ENCODE measurements around the gene YWHAE.
"Not testable (repeated sequence)": the region's sequence is repeated elsewhere in the genome, so short reads cannot be mapped to it uniquely, and the experiment has no call there.

The YWHAE gene

GRCh38 chr17:1414001-1414574 lies 14.1 kb upstream of the YWHAE start:
- no peaks in the 10 kb centered on the region for H3K9me3 ChIP-seq
- H3K27me3 ChIP-seq, result no peaks in the 10 kb centered on the region
- H3K4me3 ChIP-seq, result no peak overlapping the region

GRCh38 chr17:1413281-1413791 lies 13.3 kb upstream of the YWHAE start:
- no peak overlapping the region for H3K4me2 ChIP-seq
- H3K27me3 ChIP-seq, result no peaks in the 10 kb centered on the region
- H3K9me3 ChIP-seq, result no peaks in the 10 kb centered on the region
- H3K9ac ChIP-seq, result no peak overlapping the region
- peaks cover 23% of the 10 kb centered on the region for H3K36me3 ChIP-seq
- H4K20me1 ChIP-seq, result no peaks in the 10 kb centered on the region
- no peak overlapping the region for H3K27ac ChIP-seq
- TF ChIP-seq Cebpa-rat (IDR thresholded peaks at IDR 0.05), result no peak
- no peak overlapping the region for H3K4me3 ChIP-seq
- no peaks in the 10 kb centered on the region for H3K4me1 ChIP-seq

More at GRCh38 chr17:1414001-1414574, 14.1 kb upstream of the YWHAE start:
- no peak overlapping the region for H3K27ac ChIP-seq
- TF ChIP-seq Cebpa-rat (IDR thresholded peaks at IDR 0.05), result no peak
- no peaks in the 10 kb centered on the region for H3K4me1 ChIP-seq
- no peak overlapping the region for H3K4me2 ChIP-seq
- peaks cover 30% of the 10 kb centered on the region for H3K36me3 ChIP-seq
- no peak overlapping the region for H3K9ac ChIP-seq
- H4K20me1 ChIP-seq, result no peaks in the 10 kb centered on the region

GRCh38 chr17:1412185-1413110 lies 12.4 kb upstream of the YWHAE start:
- Histone ChIP-seq H3K9me3 (no peaks in the 10 kb centered on the region), H3K4me3 (no peak overlapping the region), H3K36me3 (peaks cover 14% of the 10 kb centered on the region), H3K27ac (no peak overlapping the region), H3K27me3 (no peaks in the 10 kb centered on the region), H4K20me1 (no peaks in the 10 kb centered on the region), H3K9ac (no peak overlapping the region), H3K4me2 (no peak overlapping the region), H3K4me1 (no peaks in the 10 kb centered on the region)
- TF ChIP-seq Cebpa-rat (IDR thresholded peaks at IDR 0.05), result no peak

GRCh38 chr17:1402262-1402586 lies 2.2 kb upstream of the YWHAE start:
- Histone ChIP-seq H3K9me3 (peaks cover 8% of the 10 kb centered on the region; the same call in 1 of the 2 replicates), H3K4me1 (peaks cover 16% of the 10 kb centered on the region), H3K4me3 (no peak overlapping the region), H3K27ac (no peak overlapping the region), H3K9ac (no peak overlapping the region), H4K20me1 (peaks cover 22% of the 10 kb centered on the region), H3K4me2 (no peak overlapping the region), H3K27me3 (no peaks in the 10 kb centered on the region), H3K36me3 (0 out of 2 replicates have a peak, but pooled peaks cover 4% of the 10 kb centered on the region)
- no peak for TF ChIP-seq Cebpa-rat (IDR thresholded peaks at IDR 0.05)

- Histone ChIP-seq H3K4me2 (peak overlapping the region; percentile 87), H3K4me1 (peaks cover 45% of the 10 kb centered on the region), H3K27me3 (no peaks in the 10 kb centered on the region), H3K9ac (peak overlapping the region; percentile 96), H3K27ac (peak overlapping the region; percentile 99), H3K9me3 (peaks cover 2% of the 10 kb centered on the region; the same call in 1 of the 2 replicates), H3K4me3 (peak overlapping the region; percentile 82), H4K20me1 (peaks cover 53% of the 10 kb centered on the region), H3K36me3 (peaks cover 33% of the 10 kb centered on the region)
- no peak for TF ChIP-seq Cebpa-rat (IDR thresholded peaks at IDR 0.05)
Measured at GRCh38 chr17:1398931-1399678, 917 bp downstream of the YWHAE start.

- peaks cover 64% of the 10 kb centered on the region for H4K20me1 ChIP-seq
Measured at GRCh38 chr17:1398028-1398427, 2.0 kb downstream of the YWHAE start.

GRCh38 chr17:1395876-1396665 lies 4.0 kb downstream of the YWHAE start:
- Histone ChIP-seq H4K20me1 (peaks cover 84% of the 10 kb centered on the region), H3K36me3 (peaks cover 60% of the 10 kb centered on the region), H3K4me2 (peak overlapping the region; percentile 87; the same call in 1 of the 2 replicates), H3K4me1 (peaks cover 75% of the 10 kb centered on the region)
- not testable (repeated sequence) for H3K4me3 ChIP-seq, H3K9ac ChIP-seq, H3K9me3 ChIP-seq, H3K27ac ChIP-seq, H3K27me3 ChIP-seq

More at GRCh38 chr17:1398028-1398427, 2.0 kb downstream of the YWHAE start:
- Histone ChIP-seq H3K4me1 (peaks cover 56% of the 10 kb centered on the region), H3K36me3 (peaks cover 41% of the 10 kb centered on the region), H3K27ac (peak overlapping the region; percentile 99; the same call in 1 of the 2 replicates), H3K9me3 (no peaks in the 10 kb centered on the region), H3K4me3 (peak overlapping the region; percentile 82), H3K27me3 (no peaks in the 10 kb centered on the region), H3K4me2 (peak overlapping the region; percentile 87), H3K9ac (peak overlapping the region; percentile 96)
- TF ChIP-seq Cebpa-rat (IDR thresholded peaks at IDR 0.05), result no peak

GRCh38 chr17:1391577-1391976 lies 8.4 kb downstream of the YWHAE start:
- H3K9ac ChIP-seq, result no peak overlapping the region
- H3K4me1 ChIP-seq, result peaks cover 76% of the 10 kb centered on the region
- peaks cover 66% of the 10 kb centered on the region for H3K36me3 ChIP-seq
- H3K4me3 ChIP-seq, result no peak overlapping the region
- peak overlapping the region; percentile 27 for H3K4me2 ChIP-seq
- H4K20me1 ChIP-seq, result peaks cover 100% of the 10 kb centered on the region
- no peaks in the 10 kb centered on the region for H3K27me3 ChIP-seq
- H3K27ac ChIP-seq, result no peak overlapping the region
- no peak for TF ChIP-seq Cebpa-rat (IDR thresholded peaks at IDR 0.05)
- H3K9me3 ChIP-seq, result no peaks in the 10 kb centered on the region
